Right lobe of liver (tissue), 4 donors: ENCODE results near the gene LRRC2.

Experiments
- POLR2A ChIP-seq: fragments of 450-650 bp; IDR thresholded peaks from one replicate; pipeline ENCODE4 v1.6.1; 2017; ENCODE audit warnings: antibody characterized with exemption, mild to moderate bottlenecking
- TF ChIP-seq, protein P1 (sequence below), 4 donors: fragments of 200-600 bp in 3 of 4; fragments of 450-650 bp in 1 of 4; IDR thresholded peaks; one replicate each; pipeline versions ENCODE4 v1.5.1 to v1.8.0; 2016 to 2022; ENCODE audit warnings: antibody characterized with exemption in 4 of 4, mild to moderate bottlenecking in 2 of 4
- donor health status: DM: no; HTN: no; CAD: no.
- donor health status: DM: no; HTN: no; CAD: no.
- donor health status: DM: no; HTN: yes; CAD: no.

DNA sequence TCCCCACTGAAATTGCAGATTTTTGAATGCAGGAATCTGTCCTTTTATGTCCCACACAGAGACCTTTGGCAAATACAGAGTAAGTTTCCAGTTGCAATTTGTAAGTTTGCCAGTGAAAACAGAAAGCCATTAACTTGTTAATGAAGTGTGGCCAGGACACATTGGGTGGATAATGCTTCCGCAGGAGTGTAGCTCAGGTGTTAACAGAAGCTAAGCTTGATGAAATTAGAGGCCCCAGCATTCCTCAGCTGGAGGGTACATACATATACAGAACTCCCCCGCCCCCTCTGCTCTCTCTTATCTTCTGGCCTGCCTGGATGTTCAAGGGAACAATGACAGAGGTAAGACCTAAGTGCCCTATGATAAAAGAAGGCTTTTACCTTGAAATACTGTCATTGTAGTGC lies 8.1 kb upstream of the LRRC2 start:
- TF ChIP-seq, protein P1, sequence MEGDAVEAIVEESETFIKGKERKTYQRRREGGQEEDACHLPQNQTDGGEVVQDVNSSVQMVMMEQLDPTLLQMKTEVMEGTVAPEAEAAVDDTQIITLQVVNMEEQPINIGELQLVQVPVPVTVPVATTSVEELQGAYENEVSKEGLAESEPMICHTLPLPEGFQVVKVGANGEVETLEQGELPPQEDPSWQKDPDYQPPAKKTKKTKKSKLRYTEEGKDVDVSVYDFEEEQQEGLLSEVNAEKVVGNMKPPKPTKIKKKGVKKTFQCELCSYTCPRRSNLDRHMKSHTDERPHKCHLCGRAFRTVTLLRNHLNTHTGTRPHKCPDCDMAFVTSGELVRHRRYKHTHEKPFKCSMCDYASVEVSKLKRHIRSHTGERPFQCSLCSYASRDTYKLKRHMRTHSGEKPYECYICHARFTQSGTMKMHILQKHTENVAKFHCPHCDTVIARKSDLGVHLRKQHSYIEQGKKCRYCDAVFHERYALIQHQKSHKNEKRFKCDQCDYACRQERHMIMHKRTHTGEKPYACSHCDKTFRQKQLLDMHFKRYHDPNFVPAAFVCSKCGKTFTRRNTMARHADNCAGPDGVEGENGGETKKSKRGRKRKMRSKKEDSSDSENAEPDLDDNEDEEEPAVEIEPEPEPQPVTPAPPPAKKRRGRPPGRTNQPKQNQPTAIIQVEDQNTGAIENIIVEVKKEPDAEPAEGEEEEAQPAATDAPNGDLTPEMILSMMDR (IDR thresholded peaks at IDR 0.05): no peak
- TF ChIP-seq POLR2A: no peak
